Endodermal cell (in vitro differentiated cells): ENCODE measurements around the gene GLOD4. TPM values are rescaled to one million over a fixed set of nuclear protein-coding genes. Genes with fewer than 3 reads are reported as not detected.
A peak's percentile ranks its signal among the peaks of the same experiment; 100 is the strongest.

Experiments
- DNase-seq: peaks from one replicate; pipeline ENCODE4 v3.0.0-alpha.2; 2017
- H3K27ac ChIP-seq: 2 replicates; pipeline ENCODE4 v1.5.1; 2013; ENCODE audit warnings: mild to moderate bottlenecking, low read depth, low read length, moderate library complexity
- H3K27me3 ChIP-seq: 2 replicates; pipeline ENCODE4 v1.6.1; 2013; ENCODE audit warnings: mild to moderate bottlenecking, low read length, moderate library complexity; ENCODE audit not compliant: insufficient read depth, control insufficient read depth, poor library complexity, severe bottlenecking
- H3K36me3 ChIP-seq: 2 replicates; pipeline ENCODE4 v1.7.0; 2013; ENCODE audit warnings: mild to moderate bottlenecking, low read length, moderate library complexity; ENCODE audit not compliant: control insufficient read depth, insufficient read depth
- H3K4me1 ChIP-seq: one replicate; pipeline ENCODE4 v1.7.0; 2013; ENCODE audit warnings: low read length; ENCODE audit not compliant: control insufficient read depth, insufficient read depth
- H3K4me3 ChIP-seq: 2 replicates; pipeline ENCODE4 v1.5.1; 2013; ENCODE audit warnings: mild to moderate bottlenecking, low read length, moderate library complexity
- H3K9ac ChIP-seq: 2 replicates; pipeline ENCODE4 v1.6.1; 2013; ENCODE audit warnings: mild to moderate bottlenecking, low read length, moderate library complexity; ENCODE audit not compliant: poor library complexity, severe bottlenecking; ENCODE audit errors: extremely low read depth
- H3K9me3 ChIP-seq: 2 replicates; pipeline ENCODE4 v1.6.1; 2013; ENCODE audit warnings: mild to moderate bottlenecking, low read length, moderate library complexity; ENCODE audit not compliant: control insufficient read depth
- H3K27ac Mint-ChIP-seq: 2 replicates; pipeline ENCODE4 v1.8.0; 2020; ENCODE audit warnings: mixed read lengths
- H3K27me3 Mint-ChIP-seq: 2 replicates; pipeline ENCODE4 v1.8.0; 2021; ENCODE audit warnings: mild to moderate bottlenecking, mixed read lengths; ENCODE audit not compliant: insufficient read depth
- H3K36me3 Mint-ChIP-seq: 2 replicates; pipeline ENCODE4 v1.8.0; 2020; ENCODE audit warnings: low read depth, mixed read lengths
- H3K4me1 Mint-ChIP-seq: 2 replicates; pipeline ENCODE4 v1.8.0; 2020; ENCODE audit warnings: mixed read lengths
- H3K4me3 Mint-ChIP-seq: 2 replicates; pipeline ENCODE4 v1.8.0; 2020; ENCODE audit warnings: mild to moderate bottlenecking, moderate library complexity, mixed read lengths
- H3K9me3 Mint-ChIP-seq: 2 replicates; pipeline ENCODE4 v1.8.0; 2020; ENCODE audit warnings: mild to moderate bottlenecking, mixed read lengths
- CTCF ChIP-seq: fragments of 200-600 bp; sonication (generic); conservative IDR thresholded peaks from 2 replicates; pipeline ENCODE4 v1.5.0; 2021; ENCODE audit warnings: antibody characterized with exemption, mild to moderate bottlenecking
- WGBS, 2 experiments: methylation state at CpG; one replicate each; pipeline versions ENCODE4 v1.1.5 to v1.1.7; 2013; ENCODE audit warnings: missing lambda C conversion rate in 2 of 2, mixed read lengths in 1 of 2; ENCODE audit not compliant: insufficient coverage in 1 of 2, insufficient read length in 1 of 2; 5-methylcytosine and 5-hydroxymethylcytosine counted together
- total RNA-seq, 2 donors: library from RNA; stranded (reverse); fragmentation: NEBNext Ultra II Directional in 1 of 2; extraction: Animal tissue kit (Norgen Biotek cat#: 25700) in 1 of 2; gene quantifications; 2 replicates in 1 of 2; 3 replicates in 1 of 2; pipeline ENCODE4 v1.2.1, GENCODE V29; 2021

Gene GLOD4
- total RNA-seq, 2 donors from 2014 or later, result 81.6 to 95.1 TPM

GRCh38 chr17:752620-753219 is 29.4 kb downstream of the GLOD4 start:
- Histone ChIP-seq H3K4me1 (peaks cover 4% of the 10 kb centered on the region), H3K36me3 (peaks cover 47% of the 10 kb centered on the region), H3K9me3 (peaks cover 33% of the 10 kb centered on the region), H3K9ac (peak overlapping the region; percentile 45), H3K27me3 (no peaks in the 10 kb centered on the region), H3K27ac (peak overlapping the region; percentile 8), H3K4me3 (peak overlapping the region; percentile 87)
- Mint-ChIP-seq H3K27ac (peak overlapping the region; percentile 98), H3K27me3 (no peaks in the 10 kb centered on the region), H3K4me3 (peak overlapping the region; percentile 81), H3K9me3 (peaks cover 15% of the 10 kb centered on the region), H3K4me1 (peaks cover 36% of the 10 kb centered on the region), H3K36me3 (peaks cover 46% of the 10 kb centered on the region)
- WGBS, 2 experiments, result 41 to 63% methylated on average over 17 to 38 of the region's 43 CpGs
- DNase-seq, result peak; percentile 89
- TF ChIP-seq CTCF, result no peak

GRCh38 chr17:752002-752619 is 30.0 kb downstream of the GLOD4 start, which contains the start of gene GEMIN4:
TSS of gene GEMIN4 (minus strand) at chr17:752264. CDS start at chr17:752142, 122 bp downstream.
- TF ChIP-seq CTCF, result peak; percentile 98
- WGBS, 2 experiments, result 0 to 1% methylated on average over 15 to 87 of the region's 87 CpGs
- peaks cover 49% of the 10 kb centered on the region for H3K36me3 Mint-ChIP-seq
- Histone ChIP-seq H3K27me3 (no peaks in the 10 kb centered on the region), H3K9me3 (peaks cover 32% of the 10 kb centered on the region), H3K36me3 (peaks cover 47% of the 10 kb centered on the region), H3K27ac (peak within 1 kb of the TSS; percentile 8), H3K4me3 (peak within 1 kb of the TSS; percentile 87), H3K9ac (peak within 1 kb of the TSS; percentile 68), H3K4me1 (peaks cover 4% of the 10 kb centered on the region)
- DNase-seq, result peak; percentile 100
- peaks cover 15% of the 10 kb centered on the region for H3K9me3 Mint-ChIP-seq
- H3K4me1 Mint-ChIP-seq, result peaks cover 36% of the 10 kb centered on the region
- H3K27me3 Mint-ChIP-seq, result no peaks in the 10 kb centered on the region
- peak within 1 kb of the TSS; percentile 81 for H3K4me3 Mint-ChIP-seq
- peak within 1 kb of the TSS; percentile 98 for H3K27ac Mint-ChIP-seq

DNA sequence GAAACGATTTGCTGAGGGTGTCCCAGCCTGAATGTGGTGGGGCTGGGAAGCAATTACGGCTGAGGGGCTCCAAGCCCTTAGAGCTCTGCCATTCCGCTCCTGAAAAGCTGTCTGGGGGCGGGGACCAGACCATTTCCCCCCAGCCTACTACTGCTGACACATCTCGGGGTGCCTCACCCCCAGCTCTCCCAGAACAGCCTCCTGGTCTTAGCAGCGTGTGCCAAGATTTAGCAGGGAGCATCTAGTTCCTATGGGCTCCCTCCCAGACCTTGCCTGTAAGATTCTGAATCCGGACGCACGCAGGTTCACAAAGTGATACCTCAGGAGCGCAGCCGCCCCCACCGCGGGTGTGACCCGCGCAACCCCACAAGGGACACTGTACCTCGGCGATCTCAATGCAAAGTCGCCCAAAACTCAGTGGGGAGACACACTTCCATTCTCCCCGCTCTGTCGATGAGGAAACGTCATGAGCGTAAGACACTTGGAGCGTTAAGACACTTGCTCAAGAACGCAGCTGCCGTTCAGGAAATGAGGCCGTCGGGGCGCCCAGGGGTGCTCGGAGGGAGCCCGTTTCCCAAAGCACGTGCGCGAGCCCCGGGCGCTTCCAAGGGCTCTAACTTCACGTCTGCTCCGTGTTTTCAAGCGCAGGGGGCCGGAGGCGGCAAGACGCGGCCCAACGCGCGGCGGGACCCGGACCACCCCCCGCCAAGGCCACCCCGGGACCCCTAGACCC is 30.6 kb downstream of the GLOD4 start:
- DNase-seq, result peak; percentile 68
- H3K4me3 ChIP-seq, result peak overlapping the region; percentile 87
- peak overlapping the region; percentile 81 for H3K4me3 Mint-ChIP-seq
- H3K9ac ChIP-seq, result peak overlapping the region; percentile 68
- H3K27me3 Mint-ChIP-seq, result no peaks in the 10 kb centered on the region
- peaks cover 47% of the 10 kb centered on the region for H3K36me3 ChIP-seq
- peaks cover 15% of the 10 kb centered on the region for H3K9me3 Mint-ChIP-seq
- no peak overlapping the region for H3K27ac ChIP-seq
- H3K27ac Mint-ChIP-seq, result peak overlapping the region; percentile 78
- no peaks in the 10 kb centered on the region for H3K27me3 ChIP-seq
- H3K36me3 Mint-ChIP-seq, result peaks cover 49% of the 10 kb centered on the region
- peaks cover 4% of the 10 kb centered on the region for H3K4me1 ChIP-seq
- H3K4me1 Mint-ChIP-seq, result peaks cover 36% of the 10 kb centered on the region
- WGBS, 2 experiments, result 4 to 5% methylated on average over 24 to 49 of the region's 49 CpGs
- peaks cover 25% of the 10 kb centered on the region for H3K9me3 ChIP-seq
- TF ChIP-seq CTCF, result no peak
